UCSD-AML1 (cell line): Measurements from ENCODE around the gene VTCN1.
A peak's percentile ranks its signal among the peaks of the same experiment; 100 is the strongest.
"Not testable (repeated sequence)": the region's sequence is repeated elsewhere in the genome, so short reads cannot be mapped to it uniquely, and the experiment has no call there.

Experiments
- DNase-seq: peaks from one replicate; lab custom pipeline; 2025; ENCODE audit not compliant: unreplicated experiment; lab: John Stamatoyannopoulos, UW

VTCN1 gene

GRCh38 chr1:117127795-117128194 is 82.9 kb downstream of the VTCN1 start:
- DNase-seq, result no peak

DNA sequence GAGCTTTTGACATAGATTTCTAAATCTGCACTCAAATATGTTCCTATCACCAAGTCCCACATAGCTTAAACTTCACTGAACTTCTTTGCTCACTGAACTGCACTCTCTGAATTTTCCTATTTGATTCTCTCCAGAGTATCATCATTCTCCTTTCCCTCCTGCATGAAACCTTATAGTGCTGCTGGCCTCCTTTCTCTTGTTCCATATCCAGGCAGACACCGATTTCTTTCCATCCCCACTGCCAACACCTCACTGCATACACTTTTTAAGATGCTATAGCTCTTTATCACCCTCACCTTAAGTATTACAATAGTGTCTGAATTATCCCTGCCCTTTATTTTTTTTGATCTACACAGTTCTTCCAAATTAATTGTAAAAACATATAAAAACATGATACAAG is 86.1 kb downstream of the VTCN1 start:
- DNase-seq, result no peak

DNA sequence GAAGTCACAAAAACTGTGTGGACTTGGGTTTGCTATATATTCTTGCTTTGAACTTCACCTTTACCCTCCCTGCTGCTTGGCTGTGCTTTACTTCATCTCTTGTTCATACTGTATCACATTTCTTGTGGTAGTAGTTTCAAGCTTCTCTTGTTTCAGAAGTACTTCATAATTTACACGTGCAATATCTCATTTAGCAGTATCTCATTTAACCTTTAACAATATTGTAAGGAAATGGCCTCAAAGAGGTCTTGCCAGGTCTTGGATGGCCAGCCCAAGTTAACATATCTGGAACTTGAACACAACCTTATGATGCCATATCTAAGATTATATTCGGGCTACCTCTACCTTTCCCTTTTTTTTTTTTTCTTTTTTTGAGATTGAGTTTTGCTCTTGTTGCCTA is 87.5 kb downstream of the VTCN1 start:
- DNase-seq, result no peak

- DNase-seq, result no peak
These were observed 88.2 kb downstream of the VTCN1 start for GRCh38 chr1:117122330-117123025.

- DNase-seq, result peak; percentile 96
These were observed 89.0 kb downstream of the VTCN1 start, which contains the start of gene TRIM45 for GRCh38 chr1:117121589-117122329. TSS of gene TRIM45 (minus strand) at chr1:117121749. CDS start at chr1:117121201, 548 bp downstream.

GRCh38 chr1:117120774-117121588 is 89.7 kb downstream of the VTCN1 start:
- no peak for DNase-seq

GRCh38 chr1:117119144-117119543 is 91.6 kb downstream of the VTCN1 start:
- not testable (repeated sequence) for DNase-seq

DNA sequence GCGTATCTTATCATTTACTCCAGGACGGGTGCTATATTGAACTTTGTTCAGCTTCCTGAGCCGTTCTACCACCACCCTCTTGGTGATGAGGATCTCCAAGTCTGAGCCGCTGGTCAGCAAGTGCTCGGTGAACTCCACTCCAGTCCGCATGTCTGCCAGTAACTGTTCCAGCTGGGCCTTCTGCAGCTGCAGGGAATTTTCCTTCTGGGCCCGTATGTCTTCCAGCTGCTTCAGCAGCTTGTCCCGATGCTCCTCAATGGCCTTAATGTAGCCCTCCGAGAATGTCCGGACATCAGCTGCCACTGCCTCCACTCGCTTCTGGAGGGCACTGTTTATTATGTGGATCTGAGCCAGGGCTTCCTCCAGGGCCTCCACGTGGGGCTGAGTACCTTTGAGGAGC is 92.6 kb downstream of the VTCN1 start:
- no peak for DNase-seq

- DNase-seq, result no peak
These were observed 93.0 kb downstream of the VTCN1 start for GRCh38 chr1:117117697-117118096.

DNA sequence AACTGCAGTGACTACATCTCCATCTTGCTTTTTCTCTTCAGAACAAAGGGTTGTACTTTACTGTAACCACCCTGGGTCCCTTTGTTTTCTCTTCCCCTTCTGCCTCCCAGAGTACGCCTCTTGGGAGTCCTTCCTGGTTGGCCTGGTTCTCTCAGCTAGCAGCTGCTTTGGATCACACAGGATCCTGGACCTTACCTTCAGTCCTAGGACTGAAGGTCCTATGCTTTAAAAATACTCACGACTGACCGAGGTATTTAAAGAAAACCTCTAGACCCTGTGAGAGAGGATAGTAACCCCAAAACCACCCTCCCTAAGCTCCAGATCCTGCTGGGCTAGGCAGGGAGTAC is 94.0 kb downstream of the VTCN1 start:
- no peak for DNase-seq

GRCh38 chr1:117116090-117116783 is 94.5 kb downstream of the VTCN1 start:
- no peak for DNase-seq

GRCh38 chr1:117114877-117115276 is 95.8 kb downstream of the VTCN1 start:
- no peak for DNase-seq

DNA sequence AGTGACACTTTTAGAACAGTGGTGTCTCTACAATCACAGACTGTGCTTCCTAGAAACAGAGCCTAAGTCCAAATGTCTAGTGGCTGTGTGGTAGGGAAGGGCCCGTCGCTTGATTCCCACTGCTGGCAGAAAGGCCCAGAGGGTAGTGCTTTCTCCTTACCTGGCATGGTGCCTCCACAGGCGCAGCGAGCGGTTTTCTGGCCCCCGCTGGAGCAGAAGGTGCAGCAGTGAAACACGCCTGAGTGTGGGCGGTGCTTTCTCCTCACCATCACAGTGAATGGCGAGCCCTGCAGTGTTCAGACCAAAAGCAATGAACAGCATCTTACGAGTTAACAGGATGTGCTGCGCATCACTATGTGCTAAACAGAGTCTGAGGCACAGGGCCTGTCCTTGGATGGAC is 97.5 kb downstream of the VTCN1 start:
- DNase-seq, result no peak

- DNase-seq, result no peak
These were observed 98.5 kb downstream of the VTCN1 start for GRCh38 chr1:117112047-117112717.

DNA sequence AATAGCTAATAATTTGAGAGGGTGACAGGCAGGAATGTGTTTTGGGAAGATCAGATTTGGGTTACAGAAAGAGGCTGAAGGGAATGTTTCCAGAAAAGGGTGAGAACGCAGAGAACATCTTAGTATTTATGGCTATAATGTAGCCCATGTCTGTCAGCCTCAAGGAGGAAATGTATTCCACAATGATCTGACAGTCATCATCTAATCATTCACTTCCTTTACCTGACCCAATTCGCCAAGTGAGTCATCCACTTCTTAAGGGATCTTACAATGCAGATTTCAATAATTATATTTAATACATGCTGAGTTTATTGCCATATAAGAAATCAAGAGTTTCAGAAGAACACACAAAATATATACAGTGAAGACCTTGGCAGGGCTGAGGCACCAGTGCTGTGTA is 100.0 kb downstream of the VTCN1 start:
- no peak for DNase-seq

DNA sequence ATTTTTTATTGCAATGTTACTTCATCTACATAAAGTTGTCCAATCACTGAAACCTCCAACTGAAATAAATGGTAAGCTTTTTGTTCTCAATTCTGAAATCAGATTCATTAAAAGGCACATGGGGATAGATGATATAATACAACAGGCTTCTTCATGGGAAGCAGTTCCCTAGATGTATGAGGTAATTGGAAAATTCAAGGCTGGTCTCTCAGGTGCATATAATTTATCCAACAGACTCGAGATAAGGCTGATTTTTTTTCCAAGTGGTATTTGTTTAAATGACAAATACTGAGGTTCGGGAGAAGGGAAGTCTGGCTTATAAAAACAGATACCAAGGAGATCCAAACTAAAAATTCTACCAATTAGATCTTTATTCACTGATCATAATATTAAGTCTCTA is 103.4 kb downstream of the VTCN1 start:
- DNase-seq, result no peak

DNA sequence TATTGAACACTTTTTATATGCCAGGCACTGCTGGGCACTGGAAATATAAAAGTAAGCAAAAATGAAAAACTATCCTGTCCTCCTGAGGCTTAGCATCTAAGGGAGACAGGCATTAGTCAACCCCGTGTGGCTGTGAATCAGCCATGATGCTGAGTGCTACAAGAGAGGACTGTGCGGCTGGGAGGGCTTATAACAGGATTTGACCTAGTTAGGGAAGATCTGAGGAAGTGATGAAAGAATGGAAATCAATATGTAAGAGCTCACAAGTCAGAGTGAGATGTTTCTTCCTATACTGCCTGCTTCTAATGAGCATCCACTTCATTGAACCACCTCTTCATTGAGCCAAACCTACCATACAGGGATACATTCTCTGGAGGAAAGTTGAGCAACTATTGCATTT is 104.2 kb downstream of the VTCN1 start:
- DNase-seq, result no peak

DNA sequence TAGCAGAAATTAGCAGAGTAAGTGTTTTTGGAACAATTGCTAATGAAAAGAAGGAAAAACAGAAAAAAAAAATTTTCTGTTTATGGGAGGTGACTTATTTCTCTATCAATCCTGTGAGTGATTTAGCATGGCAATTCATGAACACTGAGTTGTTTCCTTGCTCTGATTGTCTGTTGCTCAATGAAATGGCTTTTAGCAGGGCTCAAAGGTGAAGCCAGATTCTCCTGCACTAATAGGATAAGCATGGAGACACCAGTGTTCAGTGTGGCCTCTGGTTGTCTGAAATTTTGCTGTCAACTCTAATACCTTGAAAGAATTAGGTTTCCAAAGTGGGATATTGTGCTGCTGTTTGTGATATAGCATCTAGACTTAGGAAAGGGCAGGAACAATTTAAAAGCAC is 105.0 kb downstream of the VTCN1 start:
- DNase-seq, result no peak

DNA sequence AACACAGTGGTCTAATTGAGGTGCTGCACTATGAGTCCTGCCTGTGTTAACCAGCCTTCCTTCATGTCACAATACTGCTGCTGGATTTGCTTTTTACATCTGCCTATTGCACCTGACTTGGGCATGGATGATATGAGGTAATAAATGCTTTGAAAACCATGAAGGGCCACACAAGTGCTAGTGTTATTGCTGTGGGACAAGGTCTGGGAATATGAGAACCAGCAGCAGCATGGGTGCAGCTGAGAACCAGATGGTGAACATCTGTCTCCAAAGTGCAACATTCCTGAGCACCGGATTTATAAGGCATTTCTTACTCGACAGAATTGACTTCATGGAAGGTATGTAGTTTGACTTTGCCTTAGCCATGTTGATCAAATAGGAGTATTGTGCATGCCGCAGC is 105.7 kb downstream of the VTCN1 start:
- DNase-seq, result no peak

DNA sequence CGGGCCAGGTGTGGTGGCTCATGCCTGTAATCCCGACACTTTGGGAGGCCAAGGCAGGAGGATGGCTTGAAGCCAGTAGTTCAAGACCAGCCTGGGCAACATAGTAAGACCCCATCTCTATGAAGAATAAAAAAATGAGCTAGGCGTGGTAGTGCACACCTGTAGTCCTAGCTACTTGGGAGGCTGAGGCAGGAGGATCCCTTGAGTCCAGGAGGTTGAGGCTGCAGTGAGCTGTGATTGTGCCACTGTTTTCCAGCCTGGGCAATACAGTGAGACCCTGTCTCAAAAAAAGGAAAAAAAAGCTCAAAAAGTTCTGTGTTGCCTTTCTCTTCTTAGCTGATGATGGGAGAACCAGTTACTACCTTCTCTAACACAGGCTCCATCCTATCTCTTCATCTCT is 108.9 kb downstream of the VTCN1 start:
- not testable (repeated sequence) for DNase-seq

GRCh38 chr1:117101334-117101733 is 109.4 kb downstream of the VTCN1 start:
- no peak for DNase-seq
